ENCODE measurements around the gene PLLP. TPM values are rescaled to one million over a fixed set of nuclear protein-coding genes. Genes with fewer than 3 reads are reported as not detected.
A peak's percentile ranks its signal among the peaks of the same experiment; 100 is the strongest.

PLLP gene
- total and polyA plus RNA-seq, 10 of the 15 experiments (the other 5 are each of a cell fraction or from before 2014, with no cell fraction given), result 0.21 to 5.8 (median 0.67) TPM

- SMC1A ChIA-PET (ENCODE audit: uncharacterized antibody, unreplicated experiment), result interaction anchor here (1.0 to 8.7 kb wide), 24 partner anchors 10 to 242 kb away, joined by 3 to 283 read pairs (median 8); partner anchors contain the start of genes ADGRG5 and CX3CL1
- RAD21 ChIA-PET (ENCODE audit: unreplicated experiment), result interaction anchor here (0.8 to 9.2 kb wide), 22 partner anchors 10 to 233 kb away, joined by 3 to 293 read pairs (median 6); partner anchors contain the start of genes CCDC102A, CCL22, CIAPIN1 and COQ9
- Histone ChIP-seq H4K20me1 (ENCODE audit: control insufficient read depth, insufficient read depth) (no peaks in the 10 kb centered on the region), H3K4me1 (ENCODE audit: control insufficient read depth, insufficient read depth, low read length) (peaks cover 18% of the 10 kb centered on the region), H3K79me2 (ENCODE audit: control insufficient read depth, insufficient read depth, low read length) (no peaks in the 10 kb centered on the region), H3K4me3 (no peak overlapping the region), H3K4me2 (ENCODE audit: control insufficient read depth, insufficient read depth) (peak overlapping the region; percentile 56), H2AFZ (ENCODE audit: control insufficient read depth, low read depth, low read length) (peak overlapping the region; percentile 63), H3K9ac (ENCODE audit: control insufficient read depth, insufficient read depth, low read length) (peak overlapping the region; percentile 46), H3K27ac (ENCODE audit: control insufficient read depth, insufficient read depth) (peak overlapping the region; percentile 27), H3K36me3 (ENCODE audit: control insufficient read depth in 2 of 2, insufficient read depth in 2 of 2, low read length in 1 of 2) (no peaks in the 10 kb centered on the region), H3K27me3 (replicated peaks in 1 of 2; ENCODE audit: control insufficient read depth in 2 of 2, insufficient read depth in 2 of 2, low read length in 1 of 2) (no peaks in the 10 kb centered on the region), H3K9me3 (replicated peaks; ENCODE audit: control insufficient read depth, insufficient read depth, low read length) (no peaks in the 10 kb centered on the region)
- CTCF ChIA-PET, result interaction anchor here (0.6 to 15.8 kb wide), 12 partner anchors 8 to 216 kb away, joined by 3 to 632 read pairs (median 13); partner anchors contain the start of gene CX3CL1
- POLR2A ChIA-PET, result interaction anchor here (0.5 to 7.0 kb wide), 17 partner anchors 8 to 120 kb away, joined by 3 to 65 read pairs (median 3); no protein-coding TSS in a partner anchor
- intact Hi-C loops (cut with micrococcal nuclease; ENCODE audit: unreplicated experiment), result loop anchor here (5.0 kb wide), 2 partner anchors 53 to 233 kb away; partner anchors contain the start of genes CCDC102A and CCL22
- no TSS peak for BruUV-seq (replicated peaks)
- no peak for FAIRE-seq
- peak; percentile 24 for ATAC-seq
- in situ Hi-C loops (cut with MboI), result loop anchor here (5.0 kb wide), 2 partner anchors 113 to 213 kb away; no protein-coding TSS in a partner anchor
- peak; percentile 40 for DNase-seq (ENCODE audit: low read depth, low spot score)
- WGBS (ENCODE audit: insufficient coverage, insufficient replicate concordance, low lambda C conversion rate, missing lambda C conversion rate), result 65% methylated on average over 16 of the region's 16 CpGs
- TF ChIP-seq MLLT1 (IDR thresholded peaks at IDR 0.05), result no peak
- no peak for TF ChIP-seq YBX1 (IDR thresholded peaks at IDR 0.05)
- TF ChIP-seq IKZF1 (conservative IDR thresholded peaks at IDR 0.05), result peak; percentile 92
- TF ChIP-seq LARP7 (IDR thresholded peaks at IDR 0.05), result no peak
- TF ChIP-seq SREBF1 (IDR thresholded peaks at IDR 0.05; ENCODE audit: low read length), result no peak
- no peak for TF ChIP-seq NFXL1 (IDR thresholded peaks at IDR 0.05; ENCODE audit: borderline replicate concordance)
- peak; percentile 66; the same call in 1 of the 2 replicates for TF ChIP-seq ZNF384 (IDR thresholded peaks at IDR 0.05; ENCODE audit: borderline replicate concordance, low read depth, low read length)
- no peak for TF ChIP-seq SREBF2 (IDR thresholded peaks at IDR 0.05; ENCODE audit: low read length)
- no peak for TF ChIP-seq EZH2 (IDR thresholded peaks at IDR 0.05; ENCODE audit: borderline replicate concordance, control insufficient read depth, low read depth, low read length)
- TF ChIP-seq NKRF (conservative IDR thresholded peaks at IDR 0.05), result no peak
- TF ChIP-seq CUX1 (IDR thresholded peaks at IDR 0.05; ENCODE audit: insufficient replicate concordance, low read depth, low read length), result no peak
- TF ChIP-seq POU2F2 (IDR thresholded peaks at IDR 0.05; ENCODE audit: borderline replicate concordance, low read depth, low read length), result no peak
- no peak for TF ChIP-seq MAX (IDR thresholded peaks at IDR 0.05; ENCODE audit: low read depth, low read length)
Measured at GRCh38 chr16:57304169-57305061, 19.9 kb upstream of the PLLP start.
